Activated effector memory CD4-positive, alpha-beta T cell treated with Interleukin-2 at 50 U/mL for 16 hours (primary cell): Measurements from ENCODE around the gene TAF1L.
A peak's percentile ranks its signal among the peaks of the same experiment; 100 is the strongest.

ENCODE experiments used
- DNase-seq: peaks from one replicate; pipeline ENCODE4 v3.0.0-alpha.2; 2020

TAF1L gene

DNA sequence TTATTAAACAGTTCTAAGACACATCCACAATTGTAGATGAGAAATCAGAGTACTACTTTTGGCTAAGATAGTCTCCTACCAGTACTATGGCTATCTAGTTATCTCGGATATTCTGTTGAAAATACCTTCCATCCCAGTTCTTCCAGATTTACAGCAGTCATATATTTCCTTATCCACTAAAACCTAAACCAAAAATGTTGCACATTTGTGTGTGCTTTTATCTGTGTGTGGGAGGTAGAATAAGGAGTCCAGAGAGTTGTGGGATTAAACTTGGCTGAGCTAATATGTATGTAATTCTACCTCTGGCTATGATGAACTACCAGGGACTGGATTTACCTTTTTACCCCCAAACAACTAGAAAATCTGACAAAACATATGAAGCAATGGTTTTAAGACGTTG is 45.0 kb downstream of the TAF1L start:
- no peak for DNase-seq

DNA sequence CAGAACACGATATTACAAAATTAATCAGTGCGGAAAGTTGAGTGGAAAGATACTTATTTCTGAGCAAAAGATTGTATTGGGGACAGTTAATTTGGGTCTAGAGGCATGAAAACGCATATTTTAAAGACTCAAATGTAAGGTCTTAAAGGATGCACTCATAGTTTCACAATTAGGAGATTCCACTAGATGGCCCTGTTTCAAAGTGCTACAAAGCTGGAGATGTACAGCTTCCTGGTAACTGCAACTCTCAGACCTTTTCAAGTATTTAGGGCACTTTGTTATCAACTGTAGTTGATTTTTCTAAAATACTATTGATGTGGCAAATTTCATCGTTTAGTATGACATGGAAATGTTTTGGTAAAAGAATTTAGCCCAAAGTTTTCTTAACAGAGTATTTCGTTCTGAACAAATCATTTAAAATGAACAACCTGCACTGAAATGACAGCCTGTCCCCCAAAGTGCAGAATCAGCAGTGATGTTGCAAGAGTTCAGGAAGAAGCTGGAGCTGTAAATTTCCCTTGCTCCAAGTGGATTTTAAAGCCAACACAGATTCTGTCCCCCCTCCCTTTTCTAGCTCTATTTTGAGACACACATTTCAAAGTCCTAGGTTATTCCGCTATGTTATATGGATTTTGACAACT is 46.3 kb downstream of the TAF1L start:
- DNase-seq, result no peak

DNA sequence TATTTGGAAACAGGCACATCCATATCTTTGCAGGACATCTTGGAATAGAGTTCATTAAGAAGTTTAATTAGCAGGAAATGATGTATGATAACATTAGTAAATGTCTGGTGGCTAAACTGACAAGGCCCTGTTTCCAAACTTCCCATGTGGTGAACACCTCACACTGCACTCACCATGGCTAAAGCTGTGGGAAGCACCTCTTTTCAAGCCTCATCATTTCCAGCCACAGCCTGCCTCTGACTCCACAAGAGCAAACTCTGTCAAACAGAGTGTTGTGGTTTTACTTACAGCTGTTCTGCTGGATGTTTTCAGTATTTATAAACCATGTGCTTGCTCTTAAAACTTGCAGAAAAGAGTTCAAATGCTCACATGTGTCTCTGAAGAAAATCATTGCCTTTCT is 47.6 kb downstream of the TAF1L start:
- no peak for DNase-seq

DNA sequence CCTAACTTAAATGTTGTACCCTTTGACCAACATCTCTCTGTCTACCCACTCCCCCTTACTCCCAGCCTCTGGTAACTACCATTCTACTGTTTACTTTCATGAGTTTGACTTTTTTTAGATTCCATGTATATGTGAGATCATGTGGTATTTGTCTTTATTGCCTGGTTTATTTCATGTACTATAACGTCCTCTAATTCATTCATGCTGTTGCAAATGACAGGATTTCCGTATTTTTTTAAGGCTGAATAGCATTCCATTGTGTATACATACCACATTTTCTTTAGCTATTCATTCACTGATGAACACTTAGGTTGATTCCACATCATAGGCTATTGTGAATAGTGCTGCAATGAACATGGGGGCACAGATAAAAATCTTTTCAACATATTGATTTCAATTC is 50.7 kb downstream of the TAF1L start:
- no peak for DNase-seq

DNA sequence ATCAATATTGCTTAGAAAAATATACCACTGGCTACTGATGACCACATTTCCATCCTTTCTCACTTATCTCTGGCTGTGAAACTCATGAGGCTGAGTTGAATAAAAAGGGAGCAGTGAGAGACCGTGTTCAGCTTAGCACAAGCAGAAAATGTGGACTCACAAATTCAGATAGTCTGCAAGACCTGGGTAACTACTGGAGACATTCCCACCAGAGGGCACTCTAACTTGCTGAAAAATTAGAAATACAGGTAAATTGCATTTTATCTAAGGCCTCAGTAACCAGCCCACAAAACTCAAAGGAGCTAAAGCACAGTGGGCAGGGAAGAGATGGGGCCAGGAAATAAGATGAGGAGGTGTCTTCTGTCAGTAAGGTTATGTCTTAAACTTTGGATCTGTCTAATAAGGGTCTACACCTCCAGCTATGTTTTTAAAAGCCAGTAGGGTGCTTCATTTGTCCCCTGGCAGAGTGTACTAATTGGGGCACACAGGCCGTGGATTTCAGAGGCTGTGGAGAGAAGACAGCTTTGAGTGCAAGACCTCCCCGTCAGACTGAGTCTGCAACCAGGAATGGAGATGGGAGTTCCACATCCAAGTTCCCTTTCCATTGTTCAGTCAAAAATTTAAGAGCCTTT is 53.8 kb downstream of the TAF1L start:
- no peak for DNase-seq

DNA sequence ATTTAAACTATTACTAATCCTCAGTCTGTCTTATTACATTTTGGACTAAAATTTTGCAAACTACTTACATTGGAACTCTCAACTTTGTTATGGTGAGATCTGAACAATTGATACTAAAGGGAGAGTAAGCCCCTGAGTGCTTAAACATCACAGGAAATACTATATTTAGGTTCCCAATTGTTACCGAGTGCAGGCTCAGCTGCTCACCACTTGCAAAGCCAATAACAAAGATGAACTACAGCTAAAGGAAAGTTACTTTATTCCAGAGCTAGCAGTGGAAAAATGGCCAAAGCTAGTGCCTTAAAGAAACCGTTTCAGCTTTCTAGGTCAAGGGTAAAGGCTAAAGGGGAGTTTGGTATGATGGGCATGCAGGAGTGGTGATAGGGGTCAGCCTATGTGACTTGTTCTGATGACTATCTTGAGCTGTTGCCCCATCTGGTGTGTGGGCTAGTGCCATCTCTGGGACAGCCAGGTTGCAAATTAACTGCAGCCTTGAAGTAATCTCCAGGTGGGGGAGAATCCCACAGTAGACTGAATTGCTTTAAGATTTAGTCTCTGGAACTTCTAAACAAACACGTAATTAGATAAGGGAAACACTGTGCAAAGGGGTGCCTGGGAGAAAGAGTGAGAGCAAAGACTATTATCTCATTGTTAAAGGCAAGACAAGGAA is 54.7 kb downstream of the TAF1L start:
- no peak for DNase-seq

DNA sequence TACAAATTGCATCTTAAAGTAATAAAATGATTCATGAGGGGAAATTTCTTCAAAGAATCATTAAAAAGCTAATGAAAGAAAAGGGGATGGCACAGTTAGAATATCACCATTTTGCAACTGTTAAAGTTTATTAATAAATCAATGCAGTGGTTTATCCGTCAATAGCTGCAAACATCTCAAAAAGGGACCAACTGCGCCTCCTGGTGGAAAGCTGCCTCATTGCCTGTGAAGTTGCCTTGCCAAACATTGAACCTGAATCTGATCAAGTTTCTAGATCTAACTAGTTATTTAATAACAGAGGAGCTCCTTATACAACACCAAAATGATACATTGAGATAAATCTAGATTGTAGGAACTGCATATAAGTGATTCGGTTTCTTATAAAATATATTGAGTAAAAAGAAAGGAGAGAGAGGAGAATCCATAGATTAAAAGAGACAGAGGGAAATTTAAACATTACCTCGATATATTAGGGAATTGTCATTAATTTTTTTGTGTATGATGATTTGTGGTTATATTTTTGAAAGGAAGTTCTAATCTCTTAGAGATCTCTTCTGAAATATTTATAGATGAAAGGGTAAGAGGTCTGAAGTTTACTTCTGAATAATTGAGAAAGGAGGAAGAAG is 55.6 kb downstream of the TAF1L start:
- peak; percentile 64 for DNase-seq
